Endothelial cell of umbilical vein (primary cell): Measurements from ENCODE around the gene EIF3A. TPM values are rescaled to one million over a fixed set of nuclear protein-coding genes. Genes with fewer than 3 reads are reported as not detected.

ENCODE experiments used
- BruUV-seq: library from RNA; stranded (reverse); fragments of 400-500 nt; replicated peaks from 2 replicates; lab custom pipeline; 2021; lab: Mats Ljungman, UMichigan
- CTCF ChIA-PET: fragments of 300-600, 350-600 bp; sonication (Branson Sonifier 250); formaldehyde crosslinking; loops from one replicate; lab custom pipeline; 2021; ENCODE audit warnings: antibody characterized with exemption, inconsistent platforms; lab: Charles Lee
- POLR2A ChIA-PET: fragments of 300-600, 350-600 bp; sonication (Branson Sonifier 250); formaldehyde crosslinking; loops from one replicate; lab custom pipeline; 2021; ENCODE audit warnings: antibody characterized with exemption, inconsistent platforms; lab: Charles Lee
- DNase-seq: peaks from one replicate; pipeline ENCODE4 v3.0.0-alpha.2; 2011; ENCODE audit warnings: low read depth, low spot score
- FAIRE-seq: peaks from 2 replicates; lab custom pipeline; 2011; peaks lifted over from hg19 to GRCh38; lab: Jason Lieb, UNC
- H2AFZ ChIP-seq: 2 replicates; pipeline ENCODE4 v1.6.0; 2012; ENCODE audit warnings: low read depth, low read length, control low read depth, inconsistent platforms
- H3K27ac ChIP-seq: 2 replicates; pipeline ENCODE4 v1.5.1; 2011; ENCODE audit warnings: low read depth, mild to moderate bottlenecking, control low read depth, low read length, moderate library complexity; ENCODE audit not compliant: insufficient read depth
- H3K27me3 ChIP-seq, 2 experiments: 2 replicates each; pipeline versions ENCODE4 v1.6.0 to v1.6.1; 2011; ENCODE audit warnings: low read length in 2 of 2, mixed read lengths in 1 of 2; ENCODE audit not compliant: control insufficient read depth in 2 of 2, insufficient read depth in 2 of 2
- H3K36me3 ChIP-seq, 2 experiments: 2 replicates in 1 of 2; 3 replicates in 1 of 2; pipeline ENCODE4 v1.5.1; 2011; ENCODE audit warnings: low read length in 2 of 2, mild to moderate bottlenecking in 1 of 2, moderate library complexity in 1 of 2; ENCODE audit not compliant: control insufficient read depth in 2 of 2, insufficient read depth in 2 of 2; ENCODE audit errors: extremely low read depth in 1 of 2
- H3K4me1 ChIP-seq: 3 replicates; pipeline ENCODE4 v1.5.1; 2011; ENCODE audit warnings: mild to moderate bottlenecking, low read length; ENCODE audit not compliant: control insufficient read depth, insufficient read depth; ENCODE audit errors: extremely low read depth
- H3K4me2 ChIP-seq: 2 replicates; pipeline ENCODE4 v1.6.1; 2011; ENCODE audit warnings: low read length, control low read depth, mixed read lengths; ENCODE audit not compliant: insufficient read depth
- H3K4me3 ChIP-seq, 3 experiments: fragments of 200-600 bp in 1 of 3; sonication (generic), shearing (Covaris generic) in 1 of 3; replicated peaks in 1 of 3; 2 replicates each; pipeline ENCODE4 v1.5.1; 2011 to 2016; ENCODE audit warnings: control low read depth in 3 of 3, low read length in 3 of 3, mild to moderate bottlenecking in 2 of 3, inconsistent platforms in 1 of 3, low read depth in 1 of 3, moderate library complexity in 1 of 3; ENCODE audit not compliant: insufficient read depth in 1 of 3
- H3K79me2 ChIP-seq: 2 replicates; pipeline ENCODE4 v1.6.0; 2012; ENCODE audit warnings: low read length, inconsistent platforms; ENCODE audit not compliant: control insufficient read depth, insufficient read depth
- H3K9ac ChIP-seq: replicated peaks from 2 replicates; pipeline ENCODE3; 2011; ENCODE audit warnings: low read length, control low read depth; ENCODE audit not compliant: insufficient read depth; ENCODE audit errors: extremely low read depth
- H3K9me1 ChIP-seq: replicated peaks from 3 replicates; pipeline ENCODE4 v1.6.0; 2011; ENCODE audit warnings: mild to moderate bottlenecking, low read length; ENCODE audit not compliant: control insufficient read depth, insufficient read depth; ENCODE audit errors: extremely low read depth
- H3K9me3 ChIP-seq: replicated peaks from 2 replicates; pipeline ENCODE4 v1.5.1; 2012; ENCODE audit warnings: low read length, inconsistent platforms; ENCODE audit not compliant: control insufficient read depth, insufficient read depth
- H4K20me1 ChIP-seq: replicated peaks from 2 replicates; pipeline ENCODE3; 2011; ENCODE audit warnings: mild to moderate bottlenecking, low read length; ENCODE audit not compliant: control insufficient read depth, insufficient read depth; ENCODE audit errors: extremely low read depth
- CTCF ChIP-seq, 2 donors: IDR thresholded peaks; 1 replicate in 1 of 2; 2 replicates in 1 of 2; pipeline ENCODE4 v1.5.1; 2011; ENCODE audit warnings: low read length in 2 of 2, mild to moderate bottlenecking in 2 of 2, moderate library complexity in 2 of 2, control low read depth in 1 of 2, inconsistent platforms in 1 of 2, low read depth in 1 of 2; ENCODE audit not compliant: insufficient read depth in 1 of 2; ENCODE audit errors: extremely low read depth in 1 of 2
- EZH2 ChIP-seq: IDR thresholded peaks from 2 replicates; pipeline ENCODE4 v1.6.1; 2012; ENCODE audit warnings: borderline replicate concordance, low read depth, mild to moderate bottlenecking, moderate library complexity, low read length, inconsistent platforms; ENCODE audit not compliant: severe bottlenecking
- FOS ChIP-seq: IDR thresholded peaks from 2 replicates; pipeline ENCODE4 v1.6.1; 2011; ENCODE audit warnings: mild to moderate bottlenecking, low read length, moderate library complexity, borderline replicate concordance; ENCODE audit not compliant: insufficient read depth
- GATA2 ChIP-seq: IDR thresholded peaks from 2 replicates; pipeline ENCODE4 v1.7.0; 2011; ENCODE audit warnings: low read depth, mild to moderate bottlenecking, moderate library complexity, mixed read lengths, low read length; ENCODE audit not compliant: insufficient read length, insufficient read depth
- MAX ChIP-seq: IDR thresholded peaks from 2 replicates; pipeline ENCODE4 v1.6.1; 2011; ENCODE audit not compliant: insufficient read depth, insufficient read length
- MYC ChIP-seq: IDR thresholded peaks from one replicate; pipeline ENCODE4 v1.6.1; 2011; ENCODE audit warnings: mild to moderate bottlenecking, low read depth, low read length
- POLR2AphosphoS5 ChIP-seq: IDR thresholded peaks from 2 replicates; pipeline ENCODE4 v1.6.1; 2012; ENCODE audit warnings: low read depth, mild to moderate bottlenecking, control low read depth, low read length, moderate library complexity; ENCODE audit not compliant: insufficient read depth
- dilution Hi-C: fragments of 300-500 bp; cut with MboI; formaldehyde crosslinking; loops from one replicate; pipeline ENCODE4 v1.15.0; 2019; ENCODE audit warnings: low sequenced_read_pairs; ENCODE audit not compliant: extremely low pct_ligation_motif_present
- intact Hi-C: fragments of 100-400 bp; cut with micrococcal nuclease; formaldehyde crosslinking; loops from one replicate; pipeline ENCODE4 v1.10.0; 2022
- polyA plus RNA-seq, 4 experiments: library from polyadenylated mRNA; depleted of rRNA in 3 of 4; stranded (reverse) in 3 of 4; unstranded in 1 of 4; fragments of >200 nt; gene quantifications; 2 replicates each; pipeline versions ENCODE4 v1.2.1 to v1.2.3, GENCODE V29; 2011 to 2012; ENCODE audit warnings: missing spikeins in 1 of 4
- total RNA-seq: library from RNA; stranded (reverse); gene quantifications from 2 replicates; pipeline ENCODE4 v1.2.3, GENCODE V29; 2021

The EIF3A gene
- total and polyA plus RNA-seq, 2 donors (not counting 3 experiments of a cell fraction or from before 2014, with no cell fraction given), result 27.6 to 159 TPM

GRCh38 chr10:119024882-119025281 is 55.7 kb downstream of the EIF3A start:
- Histone ChIP-seq H3K9ac (no peak overlapping the region), H2AFZ (no peak overlapping the region), H3K4me1 (no peaks in the 10 kb centered on the region), H3K9me1 (no peaks in the 10 kb centered on the region), H3K9me3 (no peaks in the 10 kb centered on the region), H3K27me3 (no peaks in the 10 kb centered on the region), H3K4me3 (no peak overlapping the region), H4K20me1 (no peaks in the 10 kb centered on the region), H3K27ac (no peak overlapping the region), H3K79me2 (no peaks in the 10 kb centered on the region), H3K36me3 (no peaks in the 10 kb centered on the region), H3K4me2 (no peak overlapping the region)
- intact Hi-C loops, result loop anchor here (5.0 kb wide), 1 partner anchor 153 kb away; no protein-coding TSS in a partner anchor
- no TSS peak for BruUV-seq
- FAIRE-seq (no peak), DNase-seq (no peak)
- ChIA-PET POLR2A (no interaction called here), CTCF (interaction anchor here (2.0 kb wide), 1 partner anchor 456 kb away, joined by 8 read pairs; no protein-coding TSS in a partner anchor)
- dilution Hi-C loops, result no loop called here
- TF ChIP-seq GATA2 (no peak), MYC (no peak)

GRCh38 chr10:119023553-119023868 is 57.1 kb downstream of the EIF3A start:
- H3K4me2 ChIP-seq, result no peak overlapping the region
- no peak overlapping the region for H2AFZ ChIP-seq
- no TSS peak for BruUV-seq
- H3K27me3 ChIP-seq, result peaks cover 0 to 2% of the 10 kb centered on the region in 2 experiments
- H3K36me3 ChIP-seq, result no peaks in the 10 kb centered on the region
- no peak overlapping the region for H3K27ac ChIP-seq
- no peak overlapping the region for H3K9ac ChIP-seq
- FAIRE-seq (no peak), DNase-seq (no peak)
- no peaks in the 10 kb centered on the region for H3K9me3 ChIP-seq
- H3K79me2 ChIP-seq, result no peaks in the 10 kb centered on the region
- intact Hi-C loops, result no loop called here
- no peaks in the 10 kb centered on the region for H3K4me1 ChIP-seq
- H4K20me1 ChIP-seq, result no peaks in the 10 kb centered on the region
- no peaks in the 10 kb centered on the region for H3K9me1 ChIP-seq
- ChIA-PET CTCF (interaction anchor here (1.2 kb wide), 1 partner anchor 11 kb away, joined by 3 read pairs; no protein-coding TSS in a partner anchor), POLR2A (no interaction called here)
- H3K4me3 ChIP-seq, result no peak overlapping the region
- dilution Hi-C loops, result no loop called here
- no peak for TF ChIP-seq EZH2
- TF ChIP-seq FOS, result no peak
- TF ChIP-seq MAX, result no peak
- TF ChIP-seq CTCF (IDR thresholded peaks at IDR 0.05; ENCODE audit: extremely low read depth in 1 of 2, insufficient read depth in 1 of 2, low read depth in 1 of 2, low read length in 2 of 2), result no peak
- TF ChIP-seq POLR2AphosphoS5, result no peak
